GM12874 (cell line): ENCODE results near the gene SPDYE6.

Source experiments
- CTCF ChIP-seq: IDR thresholded peaks from 2 replicates; pipeline ENCODE4 v1.5.1; 2011; ENCODE audit warnings: low read depth, mild to moderate bottlenecking, control low read depth, low read length, moderate library complexity; ENCODE audit not compliant: insufficient read depth

Gene SPDYE6

GRCh38 chr7:102306916-102307677, 49.1 kb downstream of the SPDYE6 start:
- no peak for TF ChIP-seq CTCF

GRCh38 chr7:102305414-102306268, 50.6 kb downstream of the SPDYE6 start:
- no peak for TF ChIP-seq CTCF

- no peak for TF ChIP-seq CTCF
Measured at GRCh38 chr7:102304668-102305067, 51.6 kb downstream of the SPDYE6 start.

- no peak for TF ChIP-seq CTCF
Measured at GRCh38 chr7:102303669-102304422, 52.4 kb downstream of the SPDYE6 start.

- TF ChIP-seq CTCF, result no peak
Measured at GRCh38 chr7:102302025-102302424, 54.2 kb downstream of the SPDYE6 start.

- TF ChIP-seq CTCF, result no peak
Measured at GRCh38 chr7:102300643-102301221, 55.5 kb downstream of the SPDYE6 start.
